Fibroblast of skin of left biceps (primary cell): ENCODE data around the gene NEIL1.
A peak's percentile ranks its signal among the peaks of the same experiment; 100 is the strongest.
"Not testable (repeated sequence)": the region's sequence is repeated elsewhere in the genome, so short reads cannot be mapped to it uniquely, and the experiment has no call there.

Experiments used
- DNase-seq, 2 experiments: peaks; one replicate each; pipeline ENCODE4 v3.0.0-alpha.2; 2013; ENCODE audit warnings: low read depth in 2 of 2

NEIL1 gene

DNA sequence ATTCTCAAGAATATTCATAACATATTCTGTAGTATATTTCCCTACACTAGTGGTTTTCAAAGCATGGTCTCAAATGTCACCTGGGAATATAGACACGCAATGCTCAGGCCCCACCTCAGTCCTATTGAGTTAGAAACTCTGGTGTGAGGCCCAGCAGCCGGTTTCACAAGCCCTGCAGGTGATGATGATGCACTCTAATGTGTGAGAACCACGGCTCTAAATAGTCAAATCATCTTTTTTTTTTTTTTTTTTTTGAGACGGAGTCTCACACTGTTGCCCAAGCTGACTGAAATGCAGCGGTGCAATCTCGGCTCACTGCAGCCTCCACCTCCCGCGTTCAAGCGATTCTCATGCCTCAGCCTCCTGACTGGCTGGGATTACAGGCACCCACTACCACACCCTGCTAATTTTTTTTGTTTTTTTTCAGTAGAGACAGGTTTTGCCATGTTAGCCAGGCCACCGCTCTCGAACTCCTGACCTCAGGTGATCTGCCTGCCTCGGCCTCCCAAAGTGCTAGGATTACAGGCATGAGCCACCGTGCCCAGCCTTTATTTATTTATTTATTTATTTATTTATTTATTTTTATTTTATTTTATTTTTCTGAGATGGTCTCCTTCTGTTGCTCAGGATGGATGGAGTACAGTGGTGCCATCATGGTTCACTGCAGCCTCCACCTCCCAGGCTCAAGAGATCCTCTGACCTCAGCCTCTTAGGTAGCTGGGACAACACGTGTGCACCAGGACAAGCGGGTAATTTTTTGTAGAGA lies 13.0 kb upstream of the NEIL1 start:
- not testable (repeated sequence) for DNase-seq

DNA sequence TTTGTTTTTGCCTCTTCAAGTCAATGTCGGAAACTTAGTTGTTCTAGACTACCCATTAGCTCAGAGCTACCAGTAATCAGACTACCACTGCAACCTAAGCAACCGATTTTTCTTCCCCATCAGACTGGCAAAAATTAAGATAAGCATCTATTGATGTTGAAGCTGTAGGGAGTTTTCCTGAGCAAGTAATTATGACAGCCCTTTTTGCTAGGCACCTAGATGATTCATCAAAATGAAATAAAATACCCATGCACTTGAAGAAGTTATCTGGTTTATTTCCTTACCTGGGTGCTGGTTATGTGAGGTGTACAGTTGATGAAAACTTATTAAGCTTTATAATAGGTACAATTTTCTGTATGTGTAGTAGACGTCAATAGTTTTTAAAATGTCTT lies 11.5 kb upstream of the NEIL1 start:
- no peak for DNase-seq

GRCh38 chr15:75335705-75336355 lies 11.0 kb upstream of the NEIL1 start, which contains the start of gene COMMD4:
Gene COMMD4, plus strand, starts transcription at chr15:75336063. Its CDS starts 27 bp downstream, at chr15:75336090.
- DNase-seq: peak; percentile 91

DNA sequence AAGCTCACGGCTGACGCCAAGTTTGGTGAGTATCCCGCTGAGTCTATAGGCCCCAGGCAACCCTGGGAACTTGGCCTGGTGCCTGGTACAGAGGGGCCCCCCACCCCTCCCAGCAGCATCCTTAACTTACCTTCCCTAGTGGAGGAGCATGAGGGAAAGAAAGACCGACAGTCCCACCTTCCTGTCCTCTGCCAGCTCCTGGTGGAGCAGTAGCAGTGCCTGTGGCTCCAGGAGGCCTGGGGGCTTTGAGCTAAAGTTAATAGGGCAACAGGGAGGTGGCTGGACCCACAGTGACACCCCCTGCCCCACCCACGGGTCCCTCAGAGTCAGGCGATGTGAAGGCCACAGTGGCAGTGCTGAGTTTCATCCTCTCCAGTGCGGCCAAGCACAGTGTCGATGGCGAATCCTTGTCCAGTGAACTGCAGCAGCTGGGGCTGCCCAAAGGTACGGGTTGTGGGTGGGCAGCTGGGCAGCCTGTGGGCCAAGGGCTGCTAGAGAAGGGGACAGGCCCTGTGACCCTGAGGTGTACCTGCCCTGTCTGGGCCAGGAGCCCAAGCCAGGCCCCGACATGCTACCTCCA lies 8.1 kb upstream of the NEIL1 start:
- no peak for DNase-seq

- DNase-seq: no peak
Observed at GRCh38 chr15:75339531-75340240, 7.2 kb upstream of the NEIL1 start.

DNA sequence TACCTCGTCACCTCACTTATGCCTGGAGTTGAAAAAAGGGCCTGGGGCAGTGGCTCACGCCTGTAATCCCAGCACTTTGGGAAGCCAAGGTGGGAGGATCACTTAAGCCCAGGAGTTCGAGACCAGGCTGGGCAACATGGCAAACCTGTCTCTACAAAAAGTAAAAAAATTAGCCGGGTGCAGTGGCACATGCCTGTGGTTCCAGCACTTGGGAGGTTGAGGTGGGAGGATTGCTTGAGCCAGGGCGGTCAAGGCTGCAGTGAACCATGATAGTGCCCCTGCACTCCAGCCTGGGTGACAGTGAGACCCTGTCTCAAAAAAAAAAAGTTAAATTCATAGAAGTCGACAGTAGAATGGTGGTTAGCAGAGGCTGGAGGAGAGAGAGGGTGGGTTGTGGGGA lies 4.6 kb upstream of the NEIL1 start:
- DNase-seq: no peak

DNA sequence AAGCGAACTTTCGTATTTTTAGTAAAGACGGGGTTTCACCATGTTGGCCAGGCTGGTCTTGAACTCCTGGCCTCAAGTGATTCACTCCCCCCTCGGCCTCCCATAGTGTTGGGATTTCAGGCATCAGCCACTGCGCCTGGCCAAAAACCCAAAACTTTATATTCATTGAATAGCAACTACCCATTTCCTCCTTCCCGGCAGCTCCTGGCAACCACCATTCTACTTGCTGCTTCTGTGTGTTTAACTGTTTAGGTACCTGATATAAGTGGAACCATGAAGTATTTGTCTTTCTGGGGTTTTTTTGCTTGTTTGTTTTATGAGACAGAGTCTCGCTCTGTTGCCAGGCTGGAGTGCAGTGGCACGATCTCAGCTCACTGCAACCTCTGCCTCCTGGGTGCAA lies 2.9 kb upstream of the NEIL1 start:
- DNase-seq: not testable (repeated sequence)

DNA sequence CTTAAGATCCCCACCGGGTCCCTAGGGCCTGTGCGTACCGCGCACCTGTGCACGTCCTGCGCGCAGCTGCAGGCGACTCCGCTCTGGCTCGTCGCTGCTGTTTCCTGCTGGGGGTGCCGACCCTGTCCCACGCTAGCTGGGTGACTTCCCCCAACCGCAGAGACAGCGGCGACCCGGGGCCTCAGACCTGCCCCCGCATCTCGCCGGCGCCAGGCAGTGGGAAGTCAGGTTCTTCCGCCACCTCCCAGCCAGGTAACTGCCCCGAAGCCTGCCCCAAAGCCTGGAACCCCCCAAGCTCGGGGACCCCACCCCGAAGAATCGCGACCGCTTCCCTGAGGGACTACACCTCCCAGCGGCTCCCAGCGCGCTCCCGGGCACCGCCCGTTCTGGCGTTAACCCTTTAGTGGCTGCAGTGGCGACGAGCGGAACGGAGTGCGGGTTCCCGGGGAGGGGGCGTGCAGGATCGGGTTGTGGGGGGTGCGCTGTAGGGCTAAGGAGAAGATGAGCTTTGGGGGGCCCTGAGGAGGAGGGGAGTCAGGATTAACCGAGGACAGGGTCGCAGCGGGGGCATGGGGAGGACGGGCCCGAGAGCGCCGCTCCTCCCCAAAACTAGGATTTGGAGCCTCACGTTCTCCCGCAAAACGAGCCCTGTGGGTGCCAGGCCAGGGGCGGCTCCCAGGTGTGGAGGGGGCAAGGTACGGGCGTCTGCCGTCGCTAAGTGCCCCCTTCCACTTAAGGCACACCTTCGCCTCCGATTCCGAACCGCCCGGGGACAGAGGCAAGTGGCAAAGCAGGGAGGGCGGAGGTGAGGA lies 589 bp downstream of the NEIL1 start:
- DNase-seq: no peak

GRCh38 chr15:75348034-75348561 lies 1.3 kb downstream of the NEIL1 start:
- no peak for DNase-seq

DNA sequence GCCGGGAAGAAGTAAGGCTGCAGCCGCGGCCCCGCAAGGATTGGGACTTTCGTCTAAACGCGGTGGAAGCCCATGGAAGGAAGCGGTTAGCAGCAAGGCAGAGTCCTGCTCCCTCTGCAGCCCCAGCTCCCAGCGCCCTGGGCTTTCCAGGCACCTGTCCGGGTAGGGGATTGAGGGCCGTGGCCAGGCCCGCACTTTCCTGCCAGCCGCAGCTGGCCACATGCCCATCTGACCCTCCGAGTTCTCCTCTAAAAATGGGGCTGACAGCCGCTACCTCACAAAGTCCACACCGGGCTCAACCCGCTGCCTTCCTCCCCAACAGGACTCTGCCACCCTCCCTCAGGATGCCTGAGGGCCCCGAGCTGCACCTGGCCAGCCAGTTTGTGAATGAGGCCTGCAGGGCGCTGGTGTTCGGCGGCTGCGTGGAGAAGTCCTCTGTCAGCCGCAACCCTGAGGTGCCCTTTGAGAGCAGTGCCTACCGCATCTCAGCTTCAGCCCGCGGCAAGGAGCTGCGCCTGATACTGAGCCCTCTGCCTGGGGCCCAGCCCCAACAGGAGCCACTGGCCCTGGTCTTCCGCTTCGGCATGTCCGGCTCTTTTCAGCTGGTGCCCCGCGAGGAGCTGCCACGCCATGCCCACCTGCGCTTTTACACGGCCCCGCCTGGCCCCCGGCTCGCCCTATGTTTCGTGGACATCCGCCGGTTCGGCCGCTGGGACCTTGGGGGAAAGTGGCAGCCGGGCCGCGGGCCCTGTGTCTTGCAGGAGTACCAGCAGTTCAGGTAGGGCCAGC lies 1.9 kb downstream of the NEIL1 start:
- DNase-seq: no peak

- not testable (repeated sequence) for DNase-seq
Observed at GRCh38 chr15:75349351-75349669, 2.5 kb downstream of the NEIL1 start.

GRCh38 chr15:75349851-75350588 lies 3.2 kb downstream of the NEIL1 start:
- no peak for DNase-seq

DNA sequence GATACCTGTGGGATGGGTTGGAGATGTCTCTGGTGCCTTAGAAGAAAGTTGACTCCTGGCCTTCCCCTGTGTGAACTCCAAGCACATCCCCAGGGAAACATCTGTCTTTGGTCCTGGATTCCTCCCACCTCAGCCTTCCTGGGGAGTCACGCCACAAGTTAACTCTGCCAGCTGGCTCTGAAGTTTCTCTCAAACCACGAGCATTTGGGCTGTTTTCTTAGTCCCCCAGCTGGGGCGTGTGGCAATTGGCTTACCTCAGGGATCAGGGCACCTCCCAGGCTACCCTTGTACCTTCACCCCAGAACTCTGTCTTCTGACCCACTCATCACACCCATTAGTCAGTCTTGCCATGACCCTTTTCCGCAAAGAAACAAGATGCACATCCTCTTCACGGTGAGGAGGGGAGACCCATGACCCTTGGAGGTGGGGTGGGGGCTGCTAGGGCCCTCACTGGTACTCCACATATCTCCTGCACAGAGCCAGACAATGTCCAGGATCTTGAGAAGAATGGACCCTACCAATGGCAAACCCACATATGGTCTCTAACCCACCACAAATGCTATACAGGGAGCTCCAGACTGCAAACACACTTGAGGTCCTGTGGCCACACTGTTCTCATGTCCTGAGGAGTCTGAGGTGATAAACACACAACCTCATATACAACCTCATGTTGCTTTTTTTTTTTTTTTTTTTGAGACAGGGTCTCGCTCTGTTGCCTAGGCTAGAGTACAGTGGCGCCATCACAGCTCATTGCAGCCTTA lies 3.9 kb downstream of the NEIL1 start:
- no peak for DNase-seq

DNA sequence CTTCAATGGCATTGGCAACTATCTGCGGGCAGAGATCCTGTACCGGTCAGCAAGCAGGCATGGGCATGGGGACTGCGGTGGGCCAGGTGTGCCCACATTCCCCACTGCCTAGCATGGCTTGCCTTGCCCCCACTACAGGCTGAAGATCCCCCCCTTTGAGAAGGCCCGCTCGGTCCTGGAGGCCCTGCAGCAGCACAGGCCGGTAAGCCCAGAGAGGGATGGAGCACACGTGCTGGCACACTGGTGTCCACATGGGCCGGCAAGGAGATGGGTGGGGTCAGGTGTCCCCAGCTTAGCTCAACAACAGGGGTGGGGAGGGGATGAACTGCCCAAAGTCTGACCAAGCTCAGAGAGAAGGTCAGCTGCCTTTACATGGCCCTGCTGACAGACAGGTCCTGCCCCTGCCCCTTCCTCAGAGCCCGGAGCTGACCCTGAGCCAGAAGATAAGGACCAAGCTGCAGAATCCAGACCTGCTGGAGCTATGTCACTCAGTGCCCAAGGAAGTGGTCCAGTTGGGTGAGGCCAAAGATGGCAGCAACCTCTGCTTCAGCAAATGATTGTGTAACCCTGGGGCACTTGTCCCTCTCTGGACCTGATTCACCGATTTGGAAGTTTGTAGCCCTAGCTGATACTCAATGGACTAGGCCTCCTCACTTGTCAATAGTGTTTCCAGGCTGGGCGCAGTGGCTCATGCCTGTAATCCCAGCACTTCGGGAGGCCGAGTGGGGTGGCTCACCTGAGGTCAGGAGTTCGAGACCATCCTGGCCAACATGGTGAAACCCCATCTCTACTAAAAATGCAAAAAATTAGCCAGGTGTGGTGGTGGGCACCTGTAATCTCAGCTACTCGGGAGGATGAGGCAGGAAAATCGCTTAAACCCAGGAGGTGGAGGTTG lies 5.6 kb downstream of the NEIL1 start:
- DNase-seq: no peak

DNA sequence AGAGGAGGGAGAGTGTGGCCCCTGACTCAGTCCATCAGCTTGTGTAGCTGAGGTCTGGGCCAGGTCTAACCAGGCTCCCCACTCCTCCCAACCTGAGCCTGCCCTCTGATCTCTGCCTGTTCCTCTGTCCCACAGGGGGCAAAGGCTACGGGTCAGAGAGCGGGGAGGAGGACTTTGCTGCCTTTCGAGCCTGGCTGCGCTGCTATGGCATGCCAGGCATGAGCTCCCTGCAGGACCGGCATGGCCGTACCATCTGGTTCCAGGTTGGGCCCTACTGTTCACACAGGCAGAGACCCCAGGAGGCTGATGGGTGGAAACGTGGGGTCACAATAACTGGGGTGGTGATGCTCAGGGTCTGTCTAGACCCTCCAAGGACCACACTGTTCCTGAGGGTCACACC lies 6.8 kb downstream of the NEIL1 start:
- no peak for DNase-seq

DNA sequence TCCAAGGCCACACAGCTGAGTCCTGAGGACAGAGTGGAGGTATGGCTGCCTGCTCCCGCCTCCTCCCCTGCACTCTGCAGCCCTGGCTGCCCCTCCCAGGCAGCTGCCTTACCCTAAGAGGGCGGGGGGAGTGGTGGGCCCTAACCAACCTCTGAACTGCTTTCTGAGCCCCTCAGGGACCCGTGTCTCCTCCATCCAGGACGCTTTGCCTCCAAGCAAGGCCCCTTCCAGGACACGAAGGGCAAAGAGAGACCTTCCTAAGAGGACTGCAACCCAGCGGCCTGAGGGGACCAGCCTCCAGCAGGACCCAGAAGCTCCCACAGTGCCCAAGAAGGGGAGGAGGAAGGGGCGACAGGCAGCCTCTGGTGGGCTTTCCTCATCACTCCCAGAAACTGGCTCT lies 7.6 kb downstream of the NEIL1 start:
- DNase-seq: no peak

GRCh38 chr15:75355369-75355768 lies 8.5 kb downstream of the NEIL1 start:
- DNase-seq: no peak

DNA sequence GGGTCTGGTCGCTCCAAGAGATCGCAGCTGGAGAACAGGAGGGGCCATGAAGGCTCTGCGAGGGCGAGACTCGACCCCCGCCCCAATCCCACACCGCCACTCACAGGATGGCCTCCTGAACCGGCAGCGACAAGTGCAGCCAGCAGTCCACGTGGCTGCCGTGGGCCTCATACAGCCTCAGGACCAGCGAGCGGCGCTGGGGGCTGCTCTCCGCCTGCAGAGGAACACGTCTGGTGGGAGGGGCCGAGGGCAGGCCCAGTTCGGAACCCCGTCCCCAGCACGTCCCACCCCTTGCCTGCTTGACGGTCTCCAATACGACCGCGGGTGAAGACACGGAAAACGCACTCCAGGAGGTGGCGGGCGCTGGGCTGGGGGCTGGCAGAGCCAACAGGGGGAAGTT lies 9.2 kb downstream of the NEIL1 start:
- no peak for DNase-seq
